Mammary epithelial cell (primary cell): ENCODE data around the gene LIMS2.

Experiments used
- EZH2 ChIP-seq: IDR thresholded peaks from 2 replicates; pipeline ENCODE4 v1.6.1; 2012; ENCODE audit warnings: low read length, inconsistent platforms, borderline replicate concordance
- TF ChIP-seq, protein P1 (sequence below), 2 donors: IDR thresholded peaks in 1 of 2; conservative IDR thresholded peaks in 1 of 2; 2 replicates each; pipeline ENCODE4 v1.5.1; 2011 to 2012; ENCODE audit warnings: inconsistent platforms in 2 of 2, low read length in 2 of 2, mild to moderate bottlenecking in 2 of 2, control low read depth in 1 of 2, low read depth in 1 of 2; ENCODE audit not compliant: insufficient read depth in 1 of 2; ENCODE audit errors: extremely low read depth in 1 of 2

DNA sequence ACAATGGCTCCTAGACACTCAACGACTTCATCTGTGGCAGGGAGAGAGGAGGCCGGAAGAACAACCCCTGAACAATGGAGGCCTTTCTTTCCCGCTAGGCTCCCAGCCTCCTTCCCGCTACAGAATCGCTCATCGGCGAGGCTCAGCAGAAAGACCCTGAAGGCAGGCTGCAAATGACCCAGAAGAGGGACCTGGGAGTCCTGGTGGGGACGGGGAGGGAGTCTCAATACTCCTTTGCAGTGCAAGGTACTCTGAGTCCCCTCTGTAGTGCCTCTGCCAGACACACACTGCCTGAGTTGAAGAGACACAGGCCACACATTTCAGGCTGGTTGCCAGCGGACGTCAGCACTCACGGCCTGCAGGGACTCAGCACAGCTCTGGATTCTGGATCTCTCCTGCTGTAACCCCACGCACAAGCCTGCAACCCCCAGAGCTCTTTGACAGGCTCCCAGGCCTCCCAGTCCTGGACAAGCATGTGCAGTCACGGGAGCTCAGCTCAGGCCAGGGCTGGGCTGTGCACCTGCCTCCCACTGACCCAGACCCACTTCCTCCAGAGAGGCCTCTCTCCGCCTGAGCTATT, 23.3 kb downstream of the LIMS2 start:
- TF ChIP-seq, protein P1, sequence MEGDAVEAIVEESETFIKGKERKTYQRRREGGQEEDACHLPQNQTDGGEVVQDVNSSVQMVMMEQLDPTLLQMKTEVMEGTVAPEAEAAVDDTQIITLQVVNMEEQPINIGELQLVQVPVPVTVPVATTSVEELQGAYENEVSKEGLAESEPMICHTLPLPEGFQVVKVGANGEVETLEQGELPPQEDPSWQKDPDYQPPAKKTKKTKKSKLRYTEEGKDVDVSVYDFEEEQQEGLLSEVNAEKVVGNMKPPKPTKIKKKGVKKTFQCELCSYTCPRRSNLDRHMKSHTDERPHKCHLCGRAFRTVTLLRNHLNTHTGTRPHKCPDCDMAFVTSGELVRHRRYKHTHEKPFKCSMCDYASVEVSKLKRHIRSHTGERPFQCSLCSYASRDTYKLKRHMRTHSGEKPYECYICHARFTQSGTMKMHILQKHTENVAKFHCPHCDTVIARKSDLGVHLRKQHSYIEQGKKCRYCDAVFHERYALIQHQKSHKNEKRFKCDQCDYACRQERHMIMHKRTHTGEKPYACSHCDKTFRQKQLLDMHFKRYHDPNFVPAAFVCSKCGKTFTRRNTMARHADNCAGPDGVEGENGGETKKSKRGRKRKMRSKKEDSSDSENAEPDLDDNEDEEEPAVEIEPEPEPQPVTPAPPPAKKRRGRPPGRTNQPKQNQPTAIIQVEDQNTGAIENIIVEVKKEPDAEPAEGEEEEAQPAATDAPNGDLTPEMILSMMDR (conservative IDR thresholded peaks at IDR 0.05 in 1 of 2, IDR thresholded peaks at IDR 0.05 in 1 of 2; ENCODE audit: extremely low read depth in 1 of 2, insufficient read depth in 1 of 2, low read depth in 1 of 2, low read length in 2 of 2) = no peak
- no peak for TF ChIP-seq EZH2
